ENCODE measurements around the gene AGAP1.

Gene AGAP1

GRCh38 chr2:235723371-235723770, 229.5 kb downstream of the AGAP1 start:
- no peak for DNase-seq

DNA sequence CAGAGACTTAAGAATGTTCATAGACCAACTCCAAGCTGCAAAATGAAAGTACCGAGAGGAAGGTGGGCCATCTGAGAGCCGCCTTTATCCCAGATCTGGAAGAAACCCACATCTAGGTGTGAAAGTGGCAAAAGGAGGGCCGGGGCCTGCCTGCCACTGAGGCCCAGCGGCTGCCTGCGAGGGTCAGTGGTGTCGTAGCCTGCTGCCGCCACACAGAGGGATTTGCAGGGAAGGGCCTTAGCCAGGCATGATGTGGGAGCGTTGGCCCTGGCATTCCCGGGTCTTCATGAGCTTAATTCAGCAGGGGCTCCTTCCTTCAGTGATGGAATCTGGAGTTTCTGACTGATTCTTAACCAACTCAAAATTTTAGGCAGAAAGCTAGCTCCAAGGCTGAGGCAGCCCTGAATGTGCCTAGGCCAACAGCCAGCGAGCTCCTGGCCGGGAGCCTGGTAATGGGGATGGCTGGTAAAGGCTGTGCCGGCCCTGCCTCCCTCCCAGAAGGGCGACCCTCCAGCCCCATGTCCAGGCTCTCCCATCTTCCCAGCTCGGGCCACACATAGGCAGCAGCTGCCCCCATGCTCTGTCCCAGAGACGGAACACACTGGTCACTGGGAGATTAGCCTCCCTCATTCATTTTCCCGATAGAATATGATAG, 230.1 kb downstream of the AGAP1 start:
- no peak for DNase-seq

- DNase-seq: no peak
Observed at GRCh38 chr2:235725016-235725489, 231.2 kb downstream of the AGAP1 start.

DNA sequence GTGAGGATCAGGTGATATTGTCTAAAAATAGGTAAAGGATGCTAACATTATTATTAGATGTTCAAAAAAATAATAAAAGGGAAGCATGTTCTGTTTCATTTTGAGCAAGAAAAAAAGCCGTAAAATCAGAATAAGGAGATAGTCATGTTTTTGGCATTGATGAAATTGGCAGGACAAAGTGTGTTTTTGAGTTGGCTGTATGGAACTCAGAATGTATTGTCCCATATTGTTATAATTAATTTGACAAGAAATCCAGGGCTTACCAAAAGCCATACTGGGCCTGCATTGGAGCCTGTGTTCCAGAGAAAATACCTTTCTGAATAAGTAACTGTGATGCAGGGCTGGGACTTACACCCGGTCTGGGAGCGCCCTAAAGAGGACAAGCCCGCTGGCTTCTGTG, 232.0 kb downstream of the AGAP1 start:
- DNase-seq: no peak

DNA sequence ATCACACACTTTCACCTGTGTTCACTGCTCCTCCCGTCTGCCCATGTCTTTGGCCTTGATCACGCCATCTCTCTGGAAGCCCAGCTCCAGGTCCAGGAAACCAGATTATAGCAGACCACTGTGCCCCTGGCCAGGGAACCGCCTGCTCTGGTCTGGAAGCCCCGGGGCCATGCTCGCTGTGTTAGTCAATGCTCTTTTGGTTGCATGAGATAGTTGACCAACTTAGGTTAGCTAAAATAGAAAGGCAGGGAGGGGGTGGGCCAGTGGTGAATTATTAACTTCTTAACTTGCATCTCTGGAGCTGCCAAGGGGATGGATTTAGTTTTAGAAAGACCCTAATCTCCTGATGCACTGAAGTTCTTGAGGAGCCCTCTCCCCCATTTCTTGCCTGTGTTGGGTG, 232.7 kb downstream of the AGAP1 start:
- DNase-seq: no peak

DNA sequence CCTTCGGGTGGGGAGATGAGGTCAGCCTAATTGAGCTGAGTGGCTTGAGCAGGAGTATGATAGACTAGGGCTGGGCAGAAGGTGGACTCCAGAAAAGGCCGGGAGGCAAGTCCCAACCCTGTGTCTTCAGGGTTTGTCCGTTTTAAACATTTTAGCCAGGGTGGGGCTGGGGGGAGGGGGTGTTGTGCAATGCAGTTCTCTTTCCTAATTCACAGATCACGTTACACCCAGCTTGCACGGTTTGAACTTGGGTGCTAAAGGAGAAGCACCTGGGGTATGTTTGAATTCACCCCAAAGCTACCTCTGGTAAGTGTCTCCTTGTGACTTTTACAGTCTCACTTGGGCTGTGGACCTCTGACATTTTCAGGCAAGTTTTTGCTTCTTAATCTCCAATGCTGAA, 233.3 kb downstream of the AGAP1 start:
- DNase-seq: no peak

DNA sequence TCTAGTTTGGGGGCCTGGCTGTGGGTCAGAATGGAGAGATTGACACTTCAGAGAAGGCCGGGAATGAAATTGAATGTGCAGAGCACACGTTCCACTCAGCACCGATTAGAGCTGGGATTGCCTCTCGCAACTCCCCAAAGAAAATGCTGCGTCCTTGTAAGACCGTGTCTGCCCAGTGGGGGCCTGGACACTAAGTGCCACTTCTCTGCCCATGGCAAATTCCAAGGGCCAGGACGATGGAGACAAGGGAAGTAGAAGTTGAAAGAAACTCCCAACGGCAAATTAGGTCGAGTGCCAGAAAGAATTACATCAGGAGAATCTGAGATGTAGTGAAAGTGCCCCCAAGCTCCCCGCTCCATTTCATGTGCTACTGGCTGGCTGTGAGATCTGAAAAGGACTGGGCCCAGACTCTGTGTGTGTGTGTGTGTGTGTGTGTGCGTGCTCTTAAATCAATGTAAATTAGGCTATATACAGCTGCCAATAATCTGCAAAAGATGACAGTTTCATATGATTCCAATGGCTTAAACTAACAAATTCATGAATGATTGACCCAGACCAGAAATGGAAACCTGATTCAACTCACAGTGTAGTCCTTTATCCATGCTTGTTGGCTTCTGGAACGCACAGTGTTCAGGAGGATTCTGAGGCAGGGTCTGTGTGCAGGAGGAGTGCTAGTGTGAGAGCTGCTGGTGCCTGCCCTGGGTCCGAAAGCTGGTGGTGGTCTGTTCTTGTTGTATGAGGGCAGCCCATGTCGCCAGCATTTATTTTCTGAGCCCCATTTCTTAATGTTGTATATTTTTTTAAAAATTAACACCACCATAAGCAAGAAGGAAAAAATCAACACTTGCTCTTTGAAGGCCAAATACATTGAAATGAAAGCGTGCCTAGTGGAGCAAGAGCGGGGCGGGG, 234.3 kb downstream of the AGAP1 start:
- no peak for DNase-seq

DNA sequence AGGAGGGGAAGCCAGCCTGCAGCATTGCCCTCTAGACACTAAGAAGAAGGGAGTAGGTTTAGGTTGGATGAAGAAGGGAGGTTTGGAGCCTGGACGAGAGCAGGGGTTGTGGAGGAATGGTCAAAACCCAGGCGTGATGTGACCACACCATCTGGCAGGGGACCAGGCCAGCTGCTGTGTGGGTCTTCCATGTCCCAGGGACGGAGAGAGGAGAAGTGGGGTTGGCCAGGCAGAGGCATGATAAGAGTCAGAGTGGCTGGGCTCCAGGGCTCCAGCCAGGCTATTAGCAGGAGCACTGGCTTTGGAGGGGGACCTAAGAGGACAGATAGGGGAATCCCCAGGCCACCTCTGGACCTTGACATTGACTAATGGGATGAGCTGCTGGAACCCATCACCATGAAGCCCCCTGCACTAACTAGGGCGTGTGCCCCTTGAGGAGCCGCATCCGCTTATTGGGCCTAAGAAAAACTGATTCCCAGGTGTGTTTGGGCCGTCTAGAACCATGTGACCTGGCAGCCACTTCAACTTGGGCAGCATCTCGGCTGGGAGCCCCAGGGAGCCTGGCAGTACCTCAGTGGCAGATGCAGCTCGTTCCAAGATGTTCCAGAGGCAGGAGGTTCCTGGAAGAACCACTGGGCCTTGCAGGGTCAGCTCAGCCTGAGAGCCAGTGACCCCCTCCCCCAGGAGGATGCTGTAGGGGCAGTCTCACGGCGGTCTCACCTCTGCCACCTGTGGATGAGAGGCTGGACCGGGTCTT, 235.1 kb downstream of the AGAP1 start:
- DNase-seq: no peak

GRCh38 chr2:235729557-235729947, 235.7 kb downstream of the AGAP1 start:
- no peak for DNase-seq

DNA sequence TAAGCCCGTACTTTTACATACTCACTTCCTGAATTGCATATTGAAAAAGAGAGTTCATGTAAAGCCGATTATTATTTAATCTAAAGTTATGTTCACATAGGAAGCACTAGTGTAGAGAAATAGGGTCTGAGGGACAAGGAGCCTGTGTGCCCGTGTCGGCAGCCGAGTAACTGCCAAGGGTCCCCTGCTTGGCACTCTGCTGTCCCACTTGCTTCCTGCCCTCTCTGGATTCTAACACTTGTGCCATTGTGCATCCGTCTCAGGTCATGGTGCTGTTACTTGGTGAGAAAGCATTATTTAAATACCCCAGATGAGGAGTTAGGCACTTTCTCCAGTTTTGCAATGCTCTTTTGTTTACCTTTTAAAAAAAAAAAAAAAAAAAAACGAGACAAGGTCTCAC, 236.3 kb downstream of the AGAP1 start:
- no peak for DNase-seq

- no peak for DNase-seq
Observed at GRCh38 chr2:235733761-235734160, 239.9 kb downstream of the AGAP1 start.

DNA sequence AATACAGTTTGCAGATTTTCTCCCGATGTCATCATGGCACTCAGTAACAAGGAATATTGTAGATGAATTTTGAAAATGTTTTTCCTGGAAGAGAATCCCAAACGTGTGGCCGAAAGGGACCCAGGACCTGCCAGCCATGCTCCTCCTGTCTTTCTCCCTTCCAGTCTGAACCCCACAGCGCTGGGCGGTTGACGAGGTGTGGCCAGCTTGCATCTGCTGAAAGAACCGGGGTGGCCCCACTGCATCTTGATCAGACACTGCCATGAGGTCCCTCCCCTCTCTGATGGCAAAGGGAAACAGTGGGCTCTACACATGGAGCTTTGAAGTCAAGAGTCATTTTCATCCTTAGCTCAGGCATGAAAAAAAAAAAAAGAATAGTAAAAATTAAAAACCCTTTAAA, 240.3 kb downstream of the AGAP1 start:
- DNase-seq: no peak

- DNase-seq: no peak
Observed at GRCh38 chr2:235734688-235735231, 240.9 kb downstream of the AGAP1 start.

GRCh38 chr2:235737396-235737795, 243.6 kb downstream of the AGAP1 start:
- no peak for DNase-seq

- DNase-seq: no peak
Observed at GRCh38 chr2:235737840-235738239, 244.0 kb downstream of the AGAP1 start.

- no peak for DNase-seq
Observed at GRCh38 chr2:235739704-235740415, 246.0 kb downstream of the AGAP1 start.

DNA sequence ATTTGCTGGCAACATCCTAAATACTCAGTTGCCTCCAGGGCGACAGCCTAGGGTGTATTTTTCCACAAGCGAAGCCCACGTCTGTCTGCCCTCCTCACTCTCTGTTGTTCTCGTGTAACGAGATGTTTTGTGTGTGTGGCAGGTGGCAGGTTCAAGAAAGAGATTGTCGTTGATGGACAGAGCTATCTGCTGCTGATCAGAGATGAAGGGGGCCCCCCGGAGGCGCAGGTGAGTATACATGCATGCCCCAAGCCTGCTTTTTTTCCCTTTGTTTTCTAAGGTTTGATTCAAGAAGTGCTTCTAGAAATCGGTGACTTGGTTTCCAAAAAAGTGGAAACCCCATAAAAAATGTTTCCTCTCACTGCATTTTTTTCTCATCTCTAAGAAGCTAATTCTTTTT, 247.0 kb downstream of the AGAP1 start:
- no peak for DNase-seq

DNA sequence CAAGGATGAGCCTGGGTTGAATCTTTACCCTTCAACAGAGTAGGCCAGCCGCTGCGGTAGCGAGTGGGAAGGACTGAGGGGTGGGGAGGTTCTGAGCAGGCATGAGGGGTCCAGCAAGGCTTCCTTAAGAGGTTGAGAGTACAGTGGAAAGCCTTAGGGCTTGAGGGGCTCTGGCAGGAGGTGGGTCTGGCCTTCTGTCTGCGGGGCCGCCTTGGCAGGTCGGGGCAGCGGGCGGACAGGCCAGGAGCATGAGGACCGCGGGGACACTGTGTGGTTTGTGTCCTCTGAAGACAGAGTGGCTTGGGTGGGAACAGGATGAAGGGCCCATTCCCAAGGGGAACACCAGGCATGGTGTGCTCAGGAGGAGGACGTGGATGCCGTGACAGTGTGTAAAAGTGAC, 250.3 kb downstream of the AGAP1 start:
- DNase-seq: no peak

DNA sequence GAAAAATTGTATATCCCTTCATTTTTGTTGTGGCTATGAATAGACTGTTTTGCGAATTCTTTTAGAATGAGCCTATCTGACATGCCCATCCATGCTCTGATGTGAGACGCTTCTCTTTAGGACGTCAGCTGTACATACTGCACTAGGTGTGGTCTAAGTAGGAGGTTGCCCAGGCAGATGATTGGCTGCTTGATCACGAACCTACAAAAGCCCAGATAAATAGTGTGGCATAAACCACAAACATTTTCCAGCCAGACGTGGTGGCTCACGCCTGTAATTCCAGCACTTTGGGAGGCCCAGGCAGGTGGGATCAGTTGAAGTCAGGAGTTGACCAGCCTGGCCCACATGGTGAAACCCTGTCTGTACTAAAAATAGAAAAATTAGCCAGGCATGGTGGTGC, 251.8 kb downstream of the AGAP1 start:
- no peak for DNase-seq

DNA sequence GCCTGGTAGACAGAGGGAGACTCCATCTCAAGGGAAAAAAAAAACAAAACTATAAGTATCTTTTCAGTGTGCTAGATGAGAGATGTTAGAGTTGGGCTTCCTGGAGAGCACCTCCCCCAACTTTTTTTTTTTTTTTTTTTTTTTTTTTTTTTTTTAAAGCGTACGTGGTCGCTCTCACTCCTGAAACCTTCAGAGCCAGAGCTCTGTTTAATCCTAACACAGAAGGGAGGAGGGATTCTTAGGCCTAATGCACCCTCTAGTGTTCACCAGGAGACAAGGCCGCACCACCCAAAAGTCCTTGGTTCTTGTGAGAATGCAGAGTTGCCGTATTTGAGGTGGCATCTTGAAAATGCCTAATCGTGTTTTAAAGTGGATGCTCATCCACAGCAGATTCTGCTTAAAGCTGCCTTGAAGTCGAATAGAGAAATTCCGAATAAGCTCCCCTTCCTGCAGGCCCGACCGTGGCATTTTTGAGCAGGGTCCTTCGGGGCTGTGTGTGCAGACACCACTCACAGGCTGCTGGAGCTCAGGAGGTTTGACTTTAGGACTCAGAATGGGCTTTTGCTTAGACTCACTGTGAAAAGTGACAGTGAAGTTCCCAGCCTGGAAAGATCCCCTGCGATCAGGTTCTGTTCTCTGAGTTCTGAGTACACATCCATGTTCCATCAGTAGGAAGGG, 252.6 kb downstream of the AGAP1 start:
- peak; percentile 61 for DNase-seq

GRCh38 chr2:235747001-235747785, 253.3 kb downstream of the AGAP1 start:
- no peak for DNase-seq
